Measurements from ENCODE around the gene DNM1L. TPM values are rescaled to one million over a fixed set of nuclear protein-coding genes. Genes with fewer than 3 reads are reported as not detected.

Gene DNM1L
- total RNA-seq, 1 experiment from 2014 or later, result 112 TPM

DNA sequence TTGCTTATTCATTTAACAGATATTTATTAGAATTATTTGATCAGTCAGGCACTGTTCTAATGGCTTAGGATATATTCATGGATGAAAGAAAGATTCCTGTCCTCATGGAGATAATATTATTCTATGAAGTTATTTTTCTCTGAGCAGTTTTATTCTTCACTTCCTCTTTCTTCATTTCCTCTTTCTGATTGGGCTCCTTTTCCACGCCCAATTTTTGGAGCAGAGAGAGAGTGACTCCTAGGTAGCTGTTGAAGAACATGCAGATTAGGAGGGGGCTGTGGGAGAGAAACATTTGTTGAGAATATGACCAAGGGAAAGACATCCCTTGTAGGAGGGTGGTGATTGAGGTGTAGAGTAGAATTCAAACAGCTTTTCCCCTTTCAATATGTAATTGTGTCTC lies 82.6 kb downstream of the DNM1L start:
- Histone ChIP-seq H3K36me3 (ENCODE audit: low read depth) (no peaks in the 10 kb centered on the region), H3K4me2 (no peak overlapping the region), H3K9me3 (ENCODE audit: insufficient read depth, low read depth) (peaks cover 5% of the 10 kb centered on the region; the same call in 1 of the 2 replicates), H3K27ac (no peak overlapping the region), H3K4me1 (replicated peaks; ENCODE audit: insufficient read depth) (peaks cover 5% of the 10 kb centered on the region), H3F3A (ENCODE audit: insufficient read depth, low read depth) (no peaks in the 10 kb centered on the region), H3K79me2 (ENCODE audit: low read depth) (no peaks in the 10 kb centered on the region), H2AFZ (no peak overlapping the region), H3K9me2 (ENCODE audit: insufficient read depth) (no peaks in the 10 kb centered on the region), H4K20me1 (ENCODE audit: insufficient read depth) (no peaks in the 10 kb centered on the region), H3K4me3 (no peak overlapping the region), H3K27me3 (ENCODE audit: insufficient read depth, low read depth) (no peaks in the 10 kb centered on the region)
- CTCF ChIA-PET, result no interaction called here
- no TSS peak for BruUV-seq (replicated peaks)
- TF ChIP-seq EZH2 (IDR thresholded peaks at IDR 0.05; ENCODE audit: low read depth), result no peak
- TF ChIP-seq CTCF (conservative IDR thresholded peaks at IDR 0.05), result no peak
- DNase-seq, result no peak
- intact Hi-C loops (cut with micrococcal nuclease; ENCODE audit: unreplicated experiment), result no loop called here
- POLR2A ChIA-PET (ENCODE audit: unreplicated experiment), result no interaction called here

DNA sequence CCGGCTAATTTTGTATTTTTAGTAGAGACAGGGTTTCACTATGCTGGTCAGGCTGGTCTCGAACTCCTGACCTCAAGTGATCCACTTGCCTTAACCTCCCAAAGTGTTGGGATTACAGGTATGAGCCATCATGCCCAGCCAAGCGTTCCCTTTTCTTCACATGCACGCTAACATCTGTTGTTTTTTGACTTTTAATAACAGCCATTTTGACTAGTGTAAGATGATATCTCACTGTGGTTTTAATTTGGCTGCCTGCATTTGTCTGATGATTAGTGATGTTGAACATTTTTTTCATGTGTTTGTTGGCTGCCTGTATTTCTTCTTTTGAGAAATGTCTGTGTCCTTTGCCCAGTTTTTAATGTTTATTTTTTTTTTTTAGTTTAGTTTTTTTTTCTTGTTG lies 86.8 kb downstream of the DNM1L start:
- Histone ChIP-seq H4K20me1 (ENCODE audit: insufficient read depth) (no peaks in the 10 kb centered on the region), H3K36me3 (ENCODE audit: low read depth) (no peaks in the 10 kb centered on the region), H2AFZ (no peak overlapping the region), H3K27ac (no peak overlapping the region), H3K9me2 (ENCODE audit: insufficient read depth) (no peaks in the 10 kb centered on the region), H3K9me3 (ENCODE audit: insufficient read depth, low read depth) (peaks cover 5% of the 10 kb centered on the region; the same call in 1 of the 2 replicates), H3K27me3 (ENCODE audit: insufficient read depth, low read depth) (no peaks in the 10 kb centered on the region), H3K79me2 (ENCODE audit: low read depth) (no peaks in the 10 kb centered on the region), H3K4me3 (no peak overlapping the region), H3K4me1 (replicated peaks; ENCODE audit: insufficient read depth) (no peaks in the 10 kb centered on the region), H3F3A (ENCODE audit: insufficient read depth, low read depth) (no peaks in the 10 kb centered on the region), H3K4me2 (no peak overlapping the region)
- no peak for DNase-seq
- POLR2A ChIA-PET (ENCODE audit: unreplicated experiment), result no interaction called here
- intact Hi-C loops (cut with micrococcal nuclease; ENCODE audit: unreplicated experiment), result no loop called here
- BruUV-seq (replicated peaks), result no TSS peak
- TF ChIP-seq EZH2 (IDR thresholded peaks at IDR 0.05; ENCODE audit: low read depth) (no peak), CTCF (conservative IDR thresholded peaks at IDR 0.05) (no peak)
- CTCF ChIA-PET, result no interaction called here

DNA sequence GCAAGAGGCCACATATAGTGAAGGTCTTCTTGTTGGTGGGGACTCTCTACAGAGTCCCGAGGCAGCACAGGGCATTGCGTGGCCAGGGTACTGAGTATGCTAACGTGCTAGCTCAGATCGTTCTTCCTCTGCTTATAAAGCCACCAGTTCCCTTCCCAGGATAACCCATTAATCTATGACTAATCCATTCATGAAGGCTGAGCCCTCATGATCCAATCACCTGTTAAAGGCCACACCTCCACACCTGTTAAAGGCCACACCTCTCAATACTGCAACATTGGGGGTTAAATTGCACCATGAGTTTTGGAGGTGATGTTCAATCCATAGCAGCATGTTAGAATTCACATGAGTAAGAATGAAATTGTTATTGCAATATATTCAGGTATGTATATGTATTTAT lies 89.4 kb downstream of the DNM1L start:
- POLR2A ChIA-PET (ENCODE audit: unreplicated experiment), result no interaction called here
- Histone ChIP-seq H3K4me1 (replicated peaks; ENCODE audit: insufficient read depth) (no peaks in the 10 kb centered on the region), H3F3A (ENCODE audit: insufficient read depth, low read depth) (no peaks in the 10 kb centered on the region), H3K36me3 (ENCODE audit: low read depth) (no peaks in the 10 kb centered on the region), H2AFZ (no peak overlapping the region), H3K4me2 (no peak overlapping the region), H3K79me2 (ENCODE audit: low read depth) (no peaks in the 10 kb centered on the region), H3K9me2 (ENCODE audit: insufficient read depth) (no peaks in the 10 kb centered on the region), H3K4me3 (no peak overlapping the region), H3K27ac (no peak overlapping the region), H3K9me3 (ENCODE audit: insufficient read depth, low read depth) (peaks cover 5% of the 10 kb centered on the region; the same call in 1 of the 2 replicates), H4K20me1 (ENCODE audit: insufficient read depth) (no peaks in the 10 kb centered on the region), H3K27me3 (ENCODE audit: insufficient read depth, low read depth) (no peaks in the 10 kb centered on the region)
- BruUV-seq (replicated peaks), result no TSS peak
- no peak for DNase-seq
- CTCF ChIA-PET, result no interaction called here
- TF ChIP-seq EZH2 (IDR thresholded peaks at IDR 0.05; ENCODE audit: low read depth), result no peak
- TF ChIP-seq CTCF (conservative IDR thresholded peaks at IDR 0.05), result no peak
- intact Hi-C loops (cut with micrococcal nuclease; ENCODE audit: unreplicated experiment), result no loop called here

All from PC-9 (cell line).